GM21515 (cell line): ENCODE measurements around the gene DBR1.

ENCODE experiments used
- ATAC-seq: cut with Tn5 transposase; IDR thresholded peaks from one replicate; pipeline ENCODE4 v1.9.1; 2021; ENCODE audit not compliant: unreplicated experiment

DBR1 gene, protein sequence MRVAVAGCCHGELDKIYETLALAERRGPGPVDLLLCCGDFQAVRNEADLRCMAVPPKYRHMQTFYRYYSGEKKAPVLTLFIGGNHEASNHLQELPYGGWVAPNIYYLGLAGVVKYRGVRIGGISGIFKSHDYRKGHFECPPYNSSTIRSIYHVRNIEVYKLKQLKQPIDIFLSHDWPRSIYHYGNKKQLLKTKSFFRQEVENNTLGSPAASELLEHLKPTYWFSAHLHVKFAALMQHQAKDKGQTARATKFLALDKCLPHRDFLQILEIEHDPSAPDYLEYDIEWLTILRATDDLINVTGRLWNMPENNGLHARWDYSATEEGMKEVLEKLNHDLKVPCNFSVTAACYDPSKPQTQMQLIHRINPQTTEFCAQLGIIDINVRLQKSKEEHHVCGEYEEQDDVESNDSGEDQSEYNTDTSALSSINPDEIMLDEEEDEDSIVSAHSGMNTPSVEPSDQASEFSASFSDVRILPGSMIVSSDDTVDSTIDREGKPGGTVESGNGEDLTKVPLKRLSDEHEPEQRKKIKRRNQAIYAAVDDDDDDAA

GRCh38 chr3:138174421-138175131 lies at the start of gene DBR1:
DBR1 (minus strand) TSS chr3:138174921; CDS start chr3:138174795, 126 bp downstream.
- ATAC-seq = peak; percentile 91

DNA sequence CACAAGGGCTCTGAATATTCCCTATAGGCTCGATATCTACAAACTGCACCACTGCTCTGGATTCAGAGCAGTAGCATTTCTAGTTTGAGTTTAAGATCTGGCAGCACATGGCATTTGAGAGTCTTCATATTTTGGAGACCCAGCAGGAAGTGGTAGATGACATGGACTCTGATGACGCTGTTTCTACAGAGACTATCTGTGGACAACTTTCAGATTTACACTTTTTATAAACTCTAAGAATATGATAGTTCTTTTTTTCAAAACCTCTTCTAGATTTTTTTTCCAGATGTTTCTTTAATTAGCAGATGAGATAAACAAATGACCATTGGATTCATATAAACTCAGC lies 48.2 kb upstream of the DBR1 start:
- ATAC-seq = no peak

DNA sequence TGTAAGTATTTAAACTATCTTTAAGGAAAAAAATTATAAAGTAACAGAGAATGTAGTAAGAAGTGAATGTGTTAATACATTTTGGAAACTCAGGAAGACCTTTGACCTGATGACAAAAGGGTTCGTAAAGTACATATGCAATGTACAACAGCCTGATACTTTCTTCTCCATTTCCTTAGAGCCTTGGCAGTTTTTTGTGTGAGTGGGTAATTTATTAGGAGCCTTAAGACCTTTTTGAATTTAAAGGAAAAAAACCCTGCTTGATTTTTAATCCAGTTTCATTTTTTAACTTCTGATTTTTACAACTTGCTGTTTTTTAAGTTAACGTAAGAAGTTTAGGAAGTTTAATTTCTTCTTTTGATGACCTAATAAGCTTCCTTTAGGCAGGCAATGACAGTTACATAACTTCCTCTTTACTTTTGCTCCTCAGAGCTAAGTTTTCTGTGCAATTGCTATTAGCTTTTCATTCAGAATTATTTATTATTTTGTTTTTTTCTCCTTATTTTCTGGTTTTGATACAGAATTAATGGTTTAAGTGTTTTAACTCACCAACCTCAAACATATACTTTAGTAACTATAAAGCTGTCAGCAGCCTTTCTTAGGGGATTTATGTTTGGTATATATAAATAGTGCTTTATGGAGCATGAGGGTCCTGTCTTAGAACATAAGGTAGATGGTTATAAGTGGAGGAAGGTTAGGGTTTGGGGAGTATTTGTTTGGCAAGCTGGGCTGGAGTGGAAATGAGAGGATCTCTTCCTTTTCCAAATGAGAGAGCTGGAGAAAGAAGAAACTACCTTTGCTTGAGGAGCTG lies 47.6 kb upstream of the DBR1 start:
- ATAC-seq = no peak

DNA sequence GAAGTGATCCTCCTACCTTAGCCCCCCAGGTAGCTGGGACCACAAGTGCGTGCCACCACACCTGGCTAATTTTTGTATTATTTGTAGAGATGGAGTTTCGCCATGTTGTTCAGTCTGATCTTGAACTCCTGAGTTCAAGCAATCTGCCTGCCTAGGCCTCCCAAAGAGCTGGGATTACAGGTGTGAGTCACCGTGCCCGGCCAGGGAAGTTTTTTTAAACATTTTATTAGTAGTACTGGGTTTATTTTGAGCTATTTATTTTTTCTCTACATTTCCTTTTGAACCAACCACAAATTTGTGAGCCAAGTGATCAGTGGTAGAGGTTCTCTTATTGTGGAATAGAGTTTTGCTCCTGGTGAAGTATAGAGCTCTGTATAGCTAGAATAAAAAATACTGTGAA lies 46.1 kb upstream of the DBR1 start:
- no peak for ATAC-seq

- no peak for ATAC-seq
Measured at GRCh38 chr3:138220242-138220641, 45.5 kb upstream of the DBR1 start.

- no peak for ATAC-seq
Measured at GRCh38 chr3:138219255-138219654, 44.5 kb upstream of the DBR1 start.

DNA sequence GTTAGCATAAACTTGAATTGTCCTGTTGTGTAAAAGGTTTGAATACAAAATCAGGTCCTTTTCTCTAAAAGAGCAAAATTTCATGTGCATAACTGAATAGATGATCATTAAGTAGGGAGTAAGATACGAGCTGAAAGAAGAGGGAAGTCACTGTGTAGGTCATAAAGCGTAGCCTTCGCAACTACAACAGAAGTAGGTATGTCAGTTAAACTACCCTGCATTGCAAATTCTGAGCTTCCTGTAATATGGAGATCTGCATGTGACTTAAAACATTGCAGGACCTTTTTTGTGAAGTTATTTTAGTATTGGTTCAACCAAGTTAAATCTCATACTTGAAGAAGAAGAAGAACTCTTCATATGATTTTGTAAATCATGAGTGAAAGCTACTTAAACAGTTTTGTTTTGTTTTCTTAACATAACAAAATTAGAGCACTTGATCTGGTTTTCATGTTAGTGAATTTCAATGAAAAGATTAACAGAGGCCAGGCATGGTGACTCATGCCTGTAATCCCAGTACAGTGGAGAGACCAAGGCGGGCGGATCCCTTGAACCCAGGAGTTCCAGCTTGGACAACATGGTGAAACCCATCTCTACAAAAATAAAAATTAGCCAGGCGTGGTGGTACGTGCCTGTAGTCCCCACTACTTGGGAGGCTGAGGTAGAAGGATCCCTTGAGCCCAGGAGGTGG lies 38.8 kb upstream of the DBR1 start:
- ATAC-seq = no peak

DNA sequence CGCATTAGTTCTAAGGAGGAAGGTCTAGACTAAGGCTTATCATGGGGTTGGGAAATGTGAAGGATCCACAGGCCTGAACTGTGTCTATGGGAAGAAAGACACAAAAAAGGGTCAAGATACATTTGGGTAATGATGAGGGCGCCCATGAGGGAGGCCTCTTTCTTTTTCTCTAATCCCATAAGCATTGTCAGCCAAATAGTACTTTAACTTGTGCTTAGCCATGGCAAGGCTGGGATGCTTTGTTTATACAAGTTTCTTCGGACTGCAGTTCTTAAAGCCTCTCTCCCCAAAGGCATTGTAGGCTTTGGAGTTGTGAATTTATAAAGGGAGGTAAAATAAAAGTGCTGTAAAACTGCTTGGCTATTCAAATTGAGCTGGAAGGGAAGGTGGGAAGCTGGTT lies 35.8 kb upstream of the DBR1 start:
- ATAC-seq = no peak

- no peak for ATAC-seq
Measured at GRCh38 chr3:138206196-138206595, 31.5 kb upstream of the DBR1 start.

- no peak for ATAC-seq
Measured at GRCh38 chr3:138205527-138205926, 30.8 kb upstream of the DBR1 start.

DNA sequence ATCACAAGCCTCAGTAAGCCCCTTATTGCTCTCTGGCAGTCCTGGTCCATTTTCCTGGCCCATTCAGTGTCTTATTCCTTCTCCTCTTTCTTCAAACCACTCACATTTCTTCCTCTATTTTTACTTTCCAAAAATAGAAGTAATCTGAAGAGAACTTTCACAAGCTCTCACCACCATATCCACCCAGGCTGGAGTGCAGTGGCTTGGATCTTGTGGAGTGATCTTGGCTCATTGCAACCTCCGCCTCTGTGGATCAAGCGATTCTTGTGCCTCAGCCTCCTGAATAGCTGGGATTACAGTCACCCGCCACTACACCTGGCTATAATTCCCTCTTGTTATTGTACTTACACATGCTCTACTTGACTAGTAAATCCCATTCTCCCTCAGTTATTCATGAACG lies 29.2 kb upstream of the DBR1 start:
- ATAC-seq = no peak

DNA sequence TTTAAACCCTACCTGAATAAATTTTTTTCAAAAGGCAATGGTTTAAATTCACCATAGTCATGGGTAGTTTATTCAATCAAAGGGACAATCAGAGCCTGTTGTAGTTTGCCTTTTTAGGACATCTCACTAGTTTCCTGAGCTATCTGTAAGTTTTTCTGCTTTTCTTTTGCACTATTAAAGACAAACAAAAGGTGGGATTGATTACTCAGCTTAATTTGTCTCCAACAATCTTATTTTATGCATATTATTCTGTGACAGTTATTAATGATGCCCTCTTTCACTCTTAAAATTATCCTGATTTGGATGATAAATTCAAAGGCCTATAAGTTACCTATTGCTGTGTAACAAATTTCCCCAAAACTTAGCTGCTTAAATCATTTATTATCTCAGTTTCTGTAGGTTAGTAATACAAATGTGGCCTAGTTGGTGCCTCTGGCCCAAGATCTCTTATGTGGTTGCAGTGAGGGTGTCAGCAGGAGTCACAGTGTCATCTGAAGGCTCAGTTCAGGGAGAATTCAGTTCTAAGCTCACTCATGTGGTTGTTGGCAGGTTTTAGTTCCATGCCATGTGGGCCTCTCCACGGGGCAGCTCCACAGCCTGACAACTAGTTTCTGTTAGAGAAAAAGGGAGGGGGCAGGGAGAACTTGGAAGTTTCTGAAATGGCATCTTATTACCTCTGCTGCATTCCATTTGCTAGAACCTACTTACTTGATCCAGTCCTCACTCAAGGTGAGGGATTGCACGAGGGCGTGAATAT lies 28.4 kb upstream of the DBR1 start:
- ATAC-seq = no peak

- ATAC-seq = no peak
Measured at GRCh38 chr3:138200424-138200823, 25.7 kb upstream of the DBR1 start.

GRCh38 chr3:138199851-138200250 lies 25.1 kb upstream of the DBR1 start:
- no peak for ATAC-seq

DNA sequence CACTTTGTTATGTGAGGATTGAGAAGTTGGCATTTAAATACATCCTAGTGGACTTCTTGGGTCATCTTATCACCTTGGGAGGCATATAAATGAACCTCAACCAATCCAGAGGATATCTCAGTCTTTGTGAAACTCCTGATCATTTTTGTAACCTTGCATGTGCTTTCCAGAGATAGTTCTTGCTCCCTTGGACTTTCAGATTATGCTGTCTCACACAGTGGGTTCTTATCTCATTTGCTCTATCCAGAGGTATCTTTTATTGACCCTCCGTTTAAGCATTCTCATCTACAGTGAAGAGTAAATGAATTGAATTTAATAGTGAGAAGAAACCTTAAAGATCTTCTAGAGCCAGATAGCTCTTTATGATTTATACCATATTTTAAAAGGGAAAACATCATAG lies 22.8 kb upstream of the DBR1 start:
- ATAC-seq = no peak

- no peak for ATAC-seq
Measured at GRCh38 chr3:138197058-138197457, 22.3 kb upstream of the DBR1 start.

- no peak for ATAC-seq
Measured at GRCh38 chr3:138196023-138196422, 21.3 kb upstream of the DBR1 start.

- ATAC-seq = no peak
Measured at GRCh38 chr3:138195481-138195880, 20.8 kb upstream of the DBR1 start.

- no peak for ATAC-seq
Measured at GRCh38 chr3:138188013-138188730, 13.5 kb upstream of the DBR1 start.
